Measurements from ENCODE around the gene RPGRIP1L. TPM values are rescaled to one million over a fixed set of nuclear protein-coding genes. Genes with fewer than 3 reads are reported as not detected.

The RPGRIP1L gene
- total RNA-seq, 1 donor from 2014 or later, result 5.0 TPM

DNA sequence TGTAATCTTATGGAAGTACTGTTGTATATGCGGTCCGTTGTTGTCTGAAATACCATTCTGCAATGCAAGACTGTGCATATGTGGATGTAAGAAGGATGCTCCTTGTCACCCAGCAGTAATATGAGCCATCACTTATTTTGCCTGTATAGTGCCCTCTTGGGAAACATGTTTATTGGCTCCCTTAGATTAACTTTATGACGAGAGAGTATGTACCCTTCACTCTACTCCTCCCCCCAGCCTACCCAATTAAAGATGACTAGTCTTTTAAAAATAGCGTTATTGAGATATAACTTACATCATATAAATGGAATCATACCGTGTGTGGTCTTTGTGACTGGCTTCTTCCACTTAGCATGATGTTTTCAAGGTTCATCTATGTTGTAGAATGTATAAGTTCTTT is 33.9 kb upstream of the RPGRIP1L start:
- Mint-ChIP-seq H3K27ac (no peak overlapping the region), H3K4me1 (peaks cover 14% of the 10 kb centered on the region), H3K4me3 (no peak overlapping the region), H3K36me3 (ENCODE audit: low read depth) (no peaks in the 10 kb centered on the region), H3K27me3 (no peaks in the 10 kb centered on the region), H3K9me3 (no peaks in the 10 kb centered on the region)
- CTCF ChIA-PET, result no interaction called here
- POLR2A ChIA-PET, result no interaction called here
- TF ChIP-seq, protein P1, sequence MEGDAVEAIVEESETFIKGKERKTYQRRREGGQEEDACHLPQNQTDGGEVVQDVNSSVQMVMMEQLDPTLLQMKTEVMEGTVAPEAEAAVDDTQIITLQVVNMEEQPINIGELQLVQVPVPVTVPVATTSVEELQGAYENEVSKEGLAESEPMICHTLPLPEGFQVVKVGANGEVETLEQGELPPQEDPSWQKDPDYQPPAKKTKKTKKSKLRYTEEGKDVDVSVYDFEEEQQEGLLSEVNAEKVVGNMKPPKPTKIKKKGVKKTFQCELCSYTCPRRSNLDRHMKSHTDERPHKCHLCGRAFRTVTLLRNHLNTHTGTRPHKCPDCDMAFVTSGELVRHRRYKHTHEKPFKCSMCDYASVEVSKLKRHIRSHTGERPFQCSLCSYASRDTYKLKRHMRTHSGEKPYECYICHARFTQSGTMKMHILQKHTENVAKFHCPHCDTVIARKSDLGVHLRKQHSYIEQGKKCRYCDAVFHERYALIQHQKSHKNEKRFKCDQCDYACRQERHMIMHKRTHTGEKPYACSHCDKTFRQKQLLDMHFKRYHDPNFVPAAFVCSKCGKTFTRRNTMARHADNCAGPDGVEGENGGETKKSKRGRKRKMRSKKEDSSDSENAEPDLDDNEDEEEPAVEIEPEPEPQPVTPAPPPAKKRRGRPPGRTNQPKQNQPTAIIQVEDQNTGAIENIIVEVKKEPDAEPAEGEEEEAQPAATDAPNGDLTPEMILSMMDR (IDR thresholded peaks at IDR 0.05), result no peak
- intact Hi-C loops (cut with micrococcal nuclease), result no loop called here
- DNase-seq (no peak), ATAC-seq (ENCODE audit: low read depth) (no peak)

DNA sequence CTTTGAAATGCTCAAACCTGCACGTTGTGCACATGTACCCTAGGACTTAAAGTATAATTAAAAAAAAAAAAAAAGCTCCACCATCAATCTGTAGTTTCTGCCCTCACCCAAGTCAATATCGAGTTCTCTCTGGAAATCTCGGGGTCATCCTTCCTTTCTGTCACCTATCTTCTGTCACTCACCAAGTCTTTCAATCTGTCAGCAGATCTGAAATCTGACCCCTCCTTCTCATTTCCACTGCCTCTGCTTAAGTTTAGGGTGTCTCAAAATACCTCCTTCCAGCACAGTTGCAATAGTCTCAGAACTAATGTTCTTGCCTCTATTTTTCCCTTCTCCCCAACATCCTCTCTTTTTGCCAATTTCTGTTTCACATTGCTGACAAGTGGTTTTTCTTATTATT is 32.6 kb upstream of the RPGRIP1L start:
- Mint-ChIP-seq H3K27me3 (no peaks in the 10 kb centered on the region), H3K4me1 (peaks cover 14% of the 10 kb centered on the region), H3K9me3 (no peaks in the 10 kb centered on the region), H3K4me3 (no peak overlapping the region), H3K27ac (no peak overlapping the region), H3K36me3 (ENCODE audit: low read depth) (no peaks in the 10 kb centered on the region)
- TF ChIP-seq, protein P1 (IDR thresholded peaks at IDR 0.05), result no peak
- ATAC-seq (ENCODE audit: low read depth) (no peak), DNase-seq (no peak)
- CTCF ChIA-PET, result interaction anchor here (1.4 kb wide), 1 partner anchor 8 kb away, joined by 4 read pairs; no protein-coding TSS in a partner anchor
- intact Hi-C loops (cut with micrococcal nuclease), result no loop called here
- POLR2A ChIA-PET, result no interaction called here

DNA sequence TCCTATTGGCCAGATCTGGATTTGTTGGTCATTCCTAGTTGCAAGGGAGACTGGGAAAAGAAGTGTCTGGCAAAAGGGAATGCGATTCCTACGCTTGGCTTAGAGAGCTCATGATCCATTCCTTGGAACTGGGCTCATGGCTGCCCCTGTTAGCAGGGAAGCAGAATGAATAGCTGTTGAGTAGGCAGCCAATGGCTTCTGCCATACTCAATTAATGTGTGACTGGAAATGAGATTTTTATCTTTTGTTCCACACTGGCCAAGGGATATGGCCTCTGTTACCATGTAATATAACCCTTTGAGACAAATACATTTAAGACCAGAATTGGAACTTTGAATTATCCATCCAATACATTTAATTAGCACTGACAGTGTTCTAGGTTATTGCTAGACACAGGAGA is 31.2 kb upstream of the RPGRIP1L start:
- TF ChIP-seq, protein P1 (IDR thresholded peaks at IDR 0.05), result no peak
- CTCF ChIA-PET, result interaction anchor here (1.4 kb wide), 1 partner anchor 10 kb away, joined by 4 read pairs; no protein-coding TSS in a partner anchor
- Mint-ChIP-seq H3K36me3 (ENCODE audit: low read depth) (no peaks in the 10 kb centered on the region), H3K27ac (no peak overlapping the region), H3K4me1 (peaks cover 16% of the 10 kb centered on the region), H3K4me3 (no peak overlapping the region), H3K9me3 (no peaks in the 10 kb centered on the region), H3K27me3 (no peaks in the 10 kb centered on the region)
- POLR2A ChIA-PET, result no interaction called here
- intact Hi-C loops (cut with micrococcal nuclease), result no loop called here
- DNase-seq (no peak), ATAC-seq (ENCODE audit: low read depth) (no peak)

- peaks cover 4% of the 10 kb centered on the region for H3K36me3 Mint-ChIP-seq (ENCODE audit: low read depth)
- ChIA-PET POLR2A (no interaction called here), CTCF (no interaction called here)
- no peak for DNase-seq
- H3K9me3 Mint-ChIP-seq, result no peaks in the 10 kb centered on the region
- no peak overlapping the region for H3K27ac Mint-ChIP-seq
- intact Hi-C loops (cut with micrococcal nuclease), result no loop called here
- TF ChIP-seq, protein P1 (IDR thresholded peaks at IDR 0.05), result no peak
- no peaks in the 10 kb centered on the region for H3K27me3 Mint-ChIP-seq
- H3K4me1 Mint-ChIP-seq, result peaks cover 23% of the 10 kb centered on the region
- H3K4me3 Mint-ChIP-seq, result no peak overlapping the region
- no peak for ATAC-seq (ENCODE audit: low read depth)
These were observed 28.8 kb upstream of the RPGRIP1L start for GRCh38 chr16:53732296-53732929.

- Mint-ChIP-seq H3K9me3 (no peaks in the 10 kb centered on the region), H3K36me3 (ENCODE audit: low read depth) (peaks cover 8% of the 10 kb centered on the region), H3K27ac (no peak overlapping the region), H3K4me1 (peaks cover 33% of the 10 kb centered on the region), H3K27me3 (no peaks in the 10 kb centered on the region), H3K4me3 (no peak overlapping the region)
- no peak for DNase-seq
- CTCF ChIA-PET, result no interaction called here
- TF ChIP-seq, protein P1 (IDR thresholded peaks at IDR 0.05), result no peak
- no peak for ATAC-seq (ENCODE audit: low read depth)
- POLR2A ChIA-PET, result no interaction called here
- intact Hi-C loops (cut with micrococcal nuclease), result no loop called here
These were observed 27.0 kb upstream of the RPGRIP1L start for GRCh38 chr16:53730693-53731092.
